Measurements from ENCODE around the gene CASP10. TPM values are rescaled to one million over a fixed set of nuclear protein-coding genes. Genes with fewer than 3 reads are reported as not detected.

The CASP10 gene
- total and polyA plus RNA-seq, 2 donors: 7.7 to 12.2 TPM

- 88% methylated on average over 5 of the region's 5 CpGs for WGBS
- H3K36me3 ChIP-seq (ENCODE audit: control insufficient read depth in 2 of 2, insufficient read depth in 2 of 2, low read length in 1 of 2): peaks cover 24 to 59% of the 10 kb centered on the region in 2 donors
- DNase-seq (ENCODE audit: low read depth in 6 of 9, low spot score in 9 of 9): no peak
- H3K9me3 ChIP-seq (ENCODE audit: control insufficient read depth in 2 of 2, insufficient read depth in 1 of 2, low read length in 1 of 2): no peaks in the 10 kb centered on the region
- H3K4me3 ChIP-seq (ENCODE audit: low read length in 2 of 2): no peak overlapping the region
- H3K27ac ChIP-seq (ENCODE audit: low read depth in 1 of 2, low read length in 1 of 2): no peak overlapping the region
- peaks cover 0 to 4% of the 10 kb centered on the region in 2 donors for H3K4me1 ChIP-seq (ENCODE audit: control insufficient read depth in 2 of 2, insufficient read depth in 2 of 2, low read length in 2 of 2)
- no peaks in the 10 kb centered on the region for H3K27me3 ChIP-seq (ENCODE audit: control insufficient read depth in 2 of 2, insufficient read depth in 1 of 2, low read length in 1 of 2)
These were observed 16.9 kb downstream of the CASP10 start for GRCh38 chr2:201199847-201200246.

GRCh38 chr2:201200345-201200744, 17.4 kb downstream of the CASP10 start:
- Histone ChIP-seq H3K27me3 (ENCODE audit: control insufficient read depth in 2 of 2, insufficient read depth in 1 of 2, low read length in 1 of 2) (no peaks in the 10 kb centered on the region), H3K4me3 (ENCODE audit: low read length in 2 of 2) (no peak overlapping the region), H3K4me1 (ENCODE audit: control insufficient read depth in 2 of 2, insufficient read depth in 2 of 2, low read length in 2 of 2) (peaks cover 0 to 4% of the 10 kb centered on the region in 2 donors), H3K9me3 (ENCODE audit: control insufficient read depth in 2 of 2, insufficient read depth in 1 of 2, low read length in 1 of 2) (no peaks in the 10 kb centered on the region), H3K36me3 (ENCODE audit: control insufficient read depth in 2 of 2, insufficient read depth in 2 of 2, low read length in 1 of 2) (peaks cover 24 to 56% of the 10 kb centered on the region in 2 donors), H3K27ac (ENCODE audit: low read depth in 1 of 2, low read length in 1 of 2) (no peak overlapping the region)
- 94% methylated on average over 8 of the region's 8 CpGs for WGBS
- DNase-seq (ENCODE audit: low read depth in 6 of 9, low spot score in 9 of 9): no peak

- H3K27ac ChIP-seq (ENCODE audit: low read depth in 1 of 2, low read length in 1 of 2): no peak overlapping the region
- no peaks in the 10 kb centered on the region for H3K27me3 ChIP-seq (ENCODE audit: control insufficient read depth in 2 of 2, insufficient read depth in 1 of 2, low read length in 1 of 2)
- peaks cover 0 to 4% of the 10 kb centered on the region in 2 donors for H3K4me1 ChIP-seq (ENCODE audit: control insufficient read depth in 2 of 2, insufficient read depth in 2 of 2, low read length in 2 of 2)
- no peaks in the 10 kb centered on the region for H3K9me3 ChIP-seq (ENCODE audit: control insufficient read depth in 2 of 2, insufficient read depth in 1 of 2, low read length in 1 of 2)
- DNase-seq (ENCODE audit: low read depth in 6 of 9, low spot score in 9 of 9): no peak
- H3K4me3 ChIP-seq (ENCODE audit: low read length in 2 of 2): no peak overlapping the region
- WGBS: 86% methylated on average over 8 of the region's 8 CpGs
- H3K36me3 ChIP-seq (ENCODE audit: control insufficient read depth in 2 of 2, insufficient read depth in 2 of 2, low read length in 1 of 2): peaks cover 16 to 53% of the 10 kb centered on the region in 2 donors
These were observed 18.4 kb downstream of the CASP10 start for GRCh38 chr2:201201371-201201770.

DNA sequence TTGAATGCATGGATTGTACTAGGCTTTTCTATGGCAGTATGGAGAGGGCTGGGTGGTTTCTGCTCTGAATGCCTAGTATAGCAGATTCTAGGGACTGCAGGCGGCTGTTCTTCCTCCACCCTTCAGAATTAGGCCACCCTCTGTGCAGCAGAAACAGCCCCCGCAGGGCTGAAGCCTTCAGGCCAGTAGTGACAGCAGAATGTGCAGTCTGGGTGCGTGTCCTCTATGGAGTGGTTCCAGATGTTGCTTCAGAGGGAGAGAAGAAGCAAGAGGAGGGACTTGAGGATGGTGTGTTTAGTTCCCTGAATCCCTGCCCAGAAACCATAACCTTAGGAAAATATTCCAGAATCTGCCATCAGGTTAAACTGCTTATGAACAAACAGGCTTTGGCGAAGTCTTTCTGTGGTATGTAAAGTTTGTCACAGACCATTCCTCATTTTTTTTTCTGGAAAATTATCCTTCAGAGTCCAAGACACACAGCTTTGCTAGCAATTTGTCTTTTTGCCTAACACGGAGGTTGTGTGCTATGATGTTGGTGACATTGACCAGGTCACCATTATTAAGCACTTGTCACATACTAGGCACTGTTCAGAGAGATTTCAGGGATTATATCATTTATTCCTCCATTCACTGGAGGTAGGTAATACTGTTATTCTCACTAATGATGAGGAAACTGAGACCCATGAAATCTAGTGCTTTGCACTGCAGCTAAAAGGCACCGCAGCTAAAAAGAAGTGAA, 21.1 kb downstream of the CASP10 start:
- no peak for DNase-seq (ENCODE audit: low read depth in 6 of 9, low spot score in 9 of 9)
- Histone ChIP-seq H3K27ac (ENCODE audit: low read depth in 1 of 2, low read length in 1 of 2) (no peak overlapping the region), H3K9me3 (ENCODE audit: control insufficient read depth in 2 of 2, insufficient read depth in 1 of 2, low read length in 1 of 2) (no peaks in the 10 kb centered on the region), H3K4me1 (ENCODE audit: control insufficient read depth in 2 of 2, insufficient read depth in 2 of 2, low read length in 2 of 2) (peaks cover 0 to 4% of the 10 kb centered on the region in 2 donors), H3K4me3 (ENCODE audit: low read length in 2 of 2) (no peak overlapping the region), H3K36me3 (ENCODE audit: control insufficient read depth in 2 of 2, insufficient read depth in 2 of 2, low read length in 1 of 2) (peaks cover 17 to 46% of the 10 kb centered on the region in 2 donors), H3K27me3 (ENCODE audit: control insufficient read depth in 2 of 2, insufficient read depth in 1 of 2, low read length in 1 of 2) (no peaks in the 10 kb centered on the region)
- 96% methylated on average over 6 of the region's 6 CpGs for WGBS

DNA sequence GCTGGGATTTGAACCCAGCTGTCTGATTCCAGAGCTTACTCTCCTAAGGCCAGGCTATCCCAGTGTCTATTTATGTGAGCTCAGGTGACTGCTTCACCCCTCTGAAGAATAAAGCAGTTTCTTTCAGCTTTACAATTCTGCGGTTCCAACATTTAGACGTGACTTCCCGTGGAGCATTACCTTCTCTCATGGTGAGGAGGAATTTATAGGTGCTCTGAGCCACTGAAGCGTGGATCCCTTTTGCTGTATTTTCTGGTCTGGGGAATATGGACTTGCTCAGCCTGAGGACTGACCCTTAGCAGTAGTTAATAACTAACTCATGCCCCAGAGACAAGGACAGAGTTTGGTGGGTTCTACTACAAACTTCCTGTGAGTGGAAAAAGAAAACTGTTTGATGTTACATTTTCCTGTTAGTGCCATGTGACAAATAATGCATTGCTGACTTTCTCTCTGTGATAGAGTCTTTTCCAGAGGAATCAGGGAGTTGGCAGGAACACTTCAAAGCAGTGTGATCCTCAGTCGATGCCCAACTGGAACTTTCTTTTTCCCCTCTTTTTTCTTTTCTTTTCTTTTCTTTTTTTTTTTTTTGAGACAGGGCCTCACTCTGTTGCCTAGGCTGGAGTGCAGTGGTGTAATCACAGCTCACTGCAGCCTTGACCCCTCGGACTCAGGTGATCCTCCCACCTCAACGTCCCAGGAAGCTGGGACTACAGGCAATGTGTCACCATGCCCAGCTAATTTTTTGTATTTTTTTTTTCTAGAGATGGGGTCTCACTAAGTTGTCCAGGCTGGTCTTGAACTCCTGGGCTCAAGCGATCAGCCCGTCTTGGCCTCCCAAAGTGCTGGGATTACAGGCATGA, 21.9 kb downstream of the CASP10 start:
- 97% methylated on average over 9 of the region's 9 CpGs for WGBS
- Histone ChIP-seq H3K27ac (ENCODE audit: low read depth in 1 of 2, low read length in 1 of 2) (no peak overlapping the region), H3K9me3 (ENCODE audit: control insufficient read depth in 2 of 2, insufficient read depth in 1 of 2, low read length in 1 of 2) (no peaks in the 10 kb centered on the region), H3K4me1 (ENCODE audit: control insufficient read depth in 2 of 2, insufficient read depth in 2 of 2, low read length in 2 of 2) (peaks cover 0 to 4% of the 10 kb centered on the region in 2 donors), H3K36me3 (ENCODE audit: control insufficient read depth in 2 of 2, insufficient read depth in 2 of 2, low read length in 1 of 2) (peaks cover 23 to 53% of the 10 kb centered on the region in 2 donors), H3K27me3 (ENCODE audit: control insufficient read depth in 2 of 2, insufficient read depth in 1 of 2, low read length in 1 of 2) (no peaks in the 10 kb centered on the region), H3K4me3 (ENCODE audit: low read length in 2 of 2) (no peak overlapping the region)
- no peak for DNase-seq (ENCODE audit: low read depth in 6 of 9, low spot score in 9 of 9)

DNA sequence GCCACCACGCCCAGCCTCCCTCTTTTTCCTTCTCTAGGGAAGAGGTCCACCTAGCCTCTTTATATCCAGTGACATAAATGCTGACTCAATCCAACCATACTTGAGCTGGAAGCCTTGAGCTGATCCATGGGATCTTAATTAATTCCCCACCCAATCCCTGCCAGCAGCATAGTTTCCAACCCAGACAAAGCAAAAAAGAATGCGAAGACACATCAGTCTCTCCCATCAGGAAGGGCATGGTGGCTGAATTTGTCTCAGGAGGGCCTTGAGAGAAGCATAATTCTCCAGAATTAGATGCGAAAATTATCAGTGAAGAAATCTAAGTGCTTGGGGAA, 22.5 kb downstream of the CASP10 start:
- H3K9me3 ChIP-seq (ENCODE audit: control insufficient read depth in 2 of 2, insufficient read depth in 1 of 2, low read length in 1 of 2): no peaks in the 10 kb centered on the region
- peaks cover 0 to 4% of the 10 kb centered on the region in 2 donors for H3K4me1 ChIP-seq (ENCODE audit: control insufficient read depth in 2 of 2, insufficient read depth in 2 of 2, low read length in 2 of 2)
- no peak overlapping the region for H3K27ac ChIP-seq (ENCODE audit: low read depth in 1 of 2, low read length in 1 of 2)
- no peak overlapping the region for H3K4me3 ChIP-seq (ENCODE audit: low read length in 2 of 2)
- WGBS: 96% methylated on average over 3 of the region's 3 CpGs
- H3K36me3 ChIP-seq (ENCODE audit: control insufficient read depth in 2 of 2, insufficient read depth in 2 of 2, low read length in 1 of 2): peaks cover 23 to 54% of the 10 kb centered on the region in 2 donors
- H3K27me3 ChIP-seq (ENCODE audit: control insufficient read depth in 2 of 2, insufficient read depth in 1 of 2, low read length in 1 of 2): no peaks in the 10 kb centered on the region
- no peak for DNase-seq (ENCODE audit: low read depth in 6 of 9, low spot score in 9 of 9)

- Histone ChIP-seq H3K4me1 (ENCODE audit: control insufficient read depth in 2 of 2, insufficient read depth in 2 of 2, low read length in 2 of 2) (peaks cover 0 to 4% of the 10 kb centered on the region in 2 donors), H3K9me3 (ENCODE audit: control insufficient read depth in 2 of 2, insufficient read depth in 1 of 2, low read length in 1 of 2) (no peaks in the 10 kb centered on the region), H3K27me3 (ENCODE audit: control insufficient read depth in 2 of 2, insufficient read depth in 1 of 2, low read length in 1 of 2) (no peaks in the 10 kb centered on the region), H3K36me3 (ENCODE audit: control insufficient read depth in 2 of 2, insufficient read depth in 2 of 2, low read length in 1 of 2) (peaks cover 15 to 36% of the 10 kb centered on the region in 2 donors), H3K4me3 (ENCODE audit: low read length in 2 of 2) (no peak overlapping the region), H3K27ac (ENCODE audit: low read depth in 1 of 2, low read length in 1 of 2) (no peak overlapping the region)
- no peak for DNase-seq (ENCODE audit: low read depth in 6 of 9, low spot score in 9 of 9)
- WGBS: 96% methylated on average over 12 of the region's 12 CpGs
These were observed 25.8 kb downstream of the CASP10 start for GRCh38 chr2:201208563-201209252.

- no peaks in the 10 kb centered on the region for H3K9me3 ChIP-seq (ENCODE audit: control insufficient read depth in 2 of 2, insufficient read depth in 1 of 2, low read length in 1 of 2)
- no peak for DNase-seq (ENCODE audit: low read depth in 6 of 9, low spot score in 9 of 9)
- no peaks in the 10 kb centered on the region for H3K27me3 ChIP-seq (ENCODE audit: control insufficient read depth in 2 of 2, insufficient read depth in 1 of 2, low read length in 1 of 2)
- peaks cover 23 to 33% of the 10 kb centered on the region in 2 donors for H3K36me3 ChIP-seq (ENCODE audit: control insufficient read depth in 2 of 2, insufficient read depth in 2 of 2, low read length in 1 of 2)
- peaks cover 5 to 14% of the 10 kb centered on the region in 2 donors for H3K4me1 ChIP-seq (ENCODE audit: control insufficient read depth in 2 of 2, insufficient read depth in 2 of 2, low read length in 2 of 2)
- no peak overlapping the region for H3K27ac ChIP-seq (ENCODE audit: low read depth in 1 of 2, low read length in 1 of 2)
- over 99% methylated on average over 4 of the region's 4 CpGs for WGBS
- no peak overlapping the region for H3K4me3 ChIP-seq (ENCODE audit: low read length in 2 of 2)
These were observed 33.0 kb downstream of the CASP10 start for GRCh38 chr2:201215963-201216362.

DNA sequence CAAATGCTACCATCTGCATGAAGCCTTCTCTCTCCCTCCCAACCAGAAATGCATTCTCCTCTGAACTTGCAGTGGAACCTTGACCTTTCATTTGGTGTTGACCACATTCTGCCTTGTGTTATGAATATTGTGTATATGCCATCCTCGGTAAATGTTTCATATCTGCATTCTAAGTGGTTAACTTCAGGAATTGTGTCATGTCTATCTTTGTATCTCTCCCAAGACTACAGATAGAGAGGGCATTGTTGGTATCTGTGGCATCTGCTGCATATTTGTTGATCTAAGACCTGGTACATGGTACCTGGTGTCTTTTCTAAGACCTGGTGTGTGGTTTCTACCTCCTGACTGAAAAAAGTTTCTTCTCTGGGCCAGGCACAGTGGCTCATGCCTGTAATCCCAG, 34.0 kb downstream of the CASP10 start:
- H3K9me3 ChIP-seq (ENCODE audit: control insufficient read depth in 2 of 2, insufficient read depth in 1 of 2, low read length in 1 of 2): no peaks in the 10 kb centered on the region
- no peak for DNase-seq (ENCODE audit: low read depth in 6 of 9, low spot score in 9 of 9)
- peaks cover 23 to 33% of the 10 kb centered on the region in 2 donors for H3K36me3 ChIP-seq (ENCODE audit: control insufficient read depth in 2 of 2, insufficient read depth in 2 of 2, low read length in 1 of 2)
- 99% methylated on average over 1 of the region's 1 CpG for WGBS
- no peak overlapping the region for H3K27ac ChIP-seq (ENCODE audit: low read depth in 1 of 2, low read length in 1 of 2)
- peaks cover 5 to 14% of the 10 kb centered on the region in 2 donors for H3K4me1 ChIP-seq (ENCODE audit: control insufficient read depth in 2 of 2, insufficient read depth in 2 of 2, low read length in 2 of 2)
- no peaks in the 10 kb centered on the region for H3K27me3 ChIP-seq (ENCODE audit: control insufficient read depth in 2 of 2, insufficient read depth in 1 of 2, low read length in 1 of 2)
- no peak overlapping the region for H3K4me3 ChIP-seq (ENCODE audit: low read length in 2 of 2)

Measured in thymus (tissue), 11 donors.